Neural progenitor cell (in vitro differentiated cells): ENCODE results near the gene MAP2K2. TPM values are rescaled to one million over a fixed set of nuclear protein-coding genes. Genes with fewer than 3 reads are reported as not detected.

Source experiments
- DNase-seq: peaks from one replicate; pipeline ENCODE4 v3.0.0-alpha.2; 2016; ENCODE audit warnings: low spot score
- H2AFZ ChIP-seq: fragments of 200-600 bp; sonication (generic); replicated peaks from 2 replicates; pipeline ENCODE4 v1.6.1; 2016; ENCODE audit warnings: antibody characterized with exemption
- H3F3A ChIP-seq: fragments of 200-600 bp; sonication (generic); 2 replicates; pipeline ENCODE4 v1.6.1; 2016; ENCODE audit warnings: antibody characterized with exemption, low read depth
- H3K27ac ChIP-seq: fragments of 200-600 bp; sonication (generic); 2 replicates; pipeline ENCODE4 v1.5.1; 2016; ENCODE audit warnings: mild to moderate bottlenecking
- H3K27me3 ChIP-seq: fragments of 200-600 bp; sonication (generic); 2 replicates; pipeline ENCODE4 v1.6.1; 2016; ENCODE audit warnings: mild to moderate bottlenecking, moderate library complexity
- H3K36me3 ChIP-seq: fragments of 200-600 bp; sonication (generic); 2 replicates; pipeline ENCODE4 v1.5.1; 2016
- H3K4me1 ChIP-seq: fragments of 200-600 bp; sonication (generic); 2 replicates; pipeline ENCODE4 v1.6.1; 2016; ENCODE audit warnings: mixed run types
- H3K4me2 ChIP-seq: fragments of 200-600 bp; sonication (generic); 2 replicates; pipeline ENCODE4 v1.6.1; 2016
- H3K4me3 ChIP-seq: fragments of 200-600 bp; sonication (generic); 2 replicates; pipeline ENCODE4 v1.5.1; 2016
- H3K79me2 ChIP-seq: fragments of 200-600 bp; sonication (generic); 2 replicates; pipeline ENCODE4 v1.6.1; 2016; ENCODE audit warnings: low read depth
- H3K9ac ChIP-seq: fragments of 200-600 bp; sonication (generic); 2 replicates; pipeline ENCODE4 v1.6.1; 2016
- H3K9me3 ChIP-seq: fragments of 200-600 bp; sonication (generic); 2 replicates; pipeline ENCODE4 v1.5.1; 2016; ENCODE audit warnings: low read depth
- H4K20me1 ChIP-seq: fragments of 200-600 bp; sonication (generic); 2 replicates; pipeline ENCODE4 v1.6.1; 2016; ENCODE audit warnings: low read depth
- H3K27ac Mint-ChIP-seq: 3 replicates; pipeline ENCODE4 v1.8.0; 2021; ENCODE audit warnings: mixed read lengths
- H3K27me3 Mint-ChIP-seq: 2 replicates; pipeline ENCODE4 v1.8.0; 2022; ENCODE audit warnings: low read depth, mild to moderate bottlenecking, inconsistent platforms, moderate library complexity, mixed read lengths; ENCODE audit not compliant: insufficient read depth
- H3K36me3 Mint-ChIP-seq: 3 replicates; pipeline ENCODE4 v1.8.0; 2021; ENCODE audit warnings: mixed read lengths
- H3K4me1 Mint-ChIP-seq: 3 replicates; pipeline ENCODE4 v1.8.0; 2021; ENCODE audit warnings: mixed read lengths
- H3K4me3 Mint-ChIP-seq: 3 replicates; pipeline ENCODE4 v1.8.0; 2021; ENCODE audit warnings: mild to moderate bottlenecking, moderate library complexity, mixed read lengths
- H3K9me3 Mint-ChIP-seq: 3 replicates; pipeline ENCODE4 v1.8.0; 2020; ENCODE audit warnings: mixed read lengths
- CTCF ChIP-seq: fragments of 200-600 bp; sonication (generic); IDR thresholded peaks from 2 replicates; pipeline ENCODE4 v1.5.1; 2017; ENCODE audit warnings: antibody characterized with exemption, mild to moderate bottlenecking
- EZH2 ChIP-seq: fragments of 200-600 bp; sonication (generic); IDR thresholded peaks from 2 replicates; pipeline ENCODE4 v1.6.1; 2017; ENCODE audit warnings: antibody characterized with exemption, mild to moderate bottlenecking, moderate library complexity
- EZH2phosphoT487 ChIP-seq: fragments of 200-600 bp; sonication (generic); IDR thresholded peaks from 2 replicates; pipeline ENCODE4 v1.6.1; 2017; ENCODE audit warnings: antibody characterized with exemption
- total RNA-seq: library from RNA; depleted of rRNA; stranded (reverse); fragments of >200 nt; gene quantifications from 2 replicates; pipeline ENCODE4 v1.2.3, GENCODE V29; 2015; ENCODE audit warnings: low replicate concordance

The MAP2K2 gene
- total RNA-seq, 1 donor from 2014 or later: 69.7 TPM

DNA sequence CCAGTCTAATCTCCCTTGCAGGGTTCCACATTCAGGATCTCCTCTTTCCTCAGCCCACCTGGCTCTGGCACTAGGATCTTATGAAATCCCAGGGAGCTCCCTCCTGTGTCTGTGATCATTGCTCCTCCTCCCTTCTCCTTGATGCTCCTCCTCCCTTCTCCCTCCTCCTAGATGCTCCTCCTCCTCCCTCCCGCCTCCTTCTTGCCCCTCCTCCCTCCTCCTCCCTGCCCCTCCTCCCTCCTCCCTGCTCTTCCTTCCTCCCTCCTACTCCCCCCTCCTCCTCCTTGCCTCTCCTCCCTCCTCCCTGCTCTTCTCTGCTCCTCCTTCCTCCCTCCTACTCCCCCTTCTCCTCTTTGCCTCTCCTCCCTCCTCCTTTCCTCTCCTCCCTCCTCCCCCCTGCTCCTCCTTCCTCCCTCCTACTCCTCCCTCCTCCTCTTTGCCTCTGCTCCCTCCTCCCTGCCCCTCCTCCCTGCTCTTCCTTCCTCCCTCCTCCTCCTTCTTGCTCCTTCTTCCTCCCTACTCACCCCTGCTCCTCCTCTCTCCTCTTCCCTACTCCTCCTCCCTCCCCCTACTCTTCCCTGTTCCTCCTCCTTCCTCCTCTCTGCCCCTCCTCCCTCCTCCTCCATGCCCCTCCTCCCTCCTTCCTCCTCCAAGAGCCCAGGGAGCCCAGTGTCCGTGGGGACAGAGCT, 42.3 kb downstream of the MAP2K2 start:
- H3K27ac Mint-ChIP-seq: no peak overlapping the region
- no peak overlapping the region for H2AFZ ChIP-seq
- H3K4me1 Mint-ChIP-seq: no peaks in the 10 kb centered on the region
- no peak overlapping the region for H3K4me3 Mint-ChIP-seq
- H3K4me2 ChIP-seq: no peak overlapping the region
- no peak overlapping the region for H3K27ac ChIP-seq
- H3K27me3 Mint-ChIP-seq: peaks cover 7% of the 10 kb centered on the region
- H3K9ac ChIP-seq: no peak overlapping the region
- no peak overlapping the region for H3K4me3 ChIP-seq
- H3K36me3 ChIP-seq: no peaks in the 10 kb centered on the region
- no peak for DNase-seq
- no peaks in the 10 kb centered on the region for H3F3A ChIP-seq
- TF ChIP-seq EZH2: no peak
- TF ChIP-seq CTCF: no peak
- no peak for TF ChIP-seq EZH2phosphoT487
- H3K79me2 ChIP-seq: no peaks in the 10 kb centered on the region
- no peaks in the 10 kb centered on the region for H3K9me3 Mint-ChIP-seq
- no peaks in the 10 kb centered on the region for H3K27me3 ChIP-seq
- no peaks in the 10 kb centered on the region for H4K20me1 ChIP-seq
- no peaks in the 10 kb centered on the region for H3K36me3 Mint-ChIP-seq
- no peaks in the 10 kb centered on the region for H3K9me3 ChIP-seq
- no peaks in the 10 kb centered on the region for H3K4me1 ChIP-seq

DNA sequence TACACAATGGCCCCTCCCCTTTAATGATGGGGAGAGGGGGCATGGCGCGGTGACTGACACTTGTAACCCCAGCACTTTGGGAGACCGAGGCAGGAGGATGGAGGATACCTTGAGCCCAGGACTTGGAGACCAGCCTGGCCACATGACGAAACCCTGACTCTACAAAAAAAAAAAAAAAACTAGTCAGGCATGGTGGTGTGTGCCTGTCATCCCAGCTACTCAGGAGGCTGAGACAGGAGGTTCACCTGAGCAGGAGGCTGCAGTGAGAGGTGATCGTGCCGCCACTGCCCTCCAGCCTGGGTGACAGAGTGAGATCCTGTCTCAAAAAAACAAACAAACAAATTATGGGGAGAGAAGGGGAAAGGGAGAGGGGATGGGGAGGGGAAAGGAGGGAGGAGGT, 43.4 kb downstream of the MAP2K2 start:
- H3K9ac ChIP-seq: no peak overlapping the region
- Mint-ChIP-seq H3K27me3 (peaks cover 9% of the 10 kb centered on the region), H3K4me1 (no peaks in the 10 kb centered on the region), H3K9me3 (no peaks in the 10 kb centered on the region), H3K27ac (no peak overlapping the region), H3K36me3 (no peaks in the 10 kb centered on the region), H3K4me3 (no peak overlapping the region)
- H3K79me2 ChIP-seq: no peaks in the 10 kb centered on the region
- no peak overlapping the region for H2AFZ ChIP-seq
- H3K27ac ChIP-seq: no peak overlapping the region
- TF ChIP-seq EZH2 (no peak), EZH2phosphoT487 (no peak), CTCF (no peak)
- no peaks in the 10 kb centered on the region for H3K9me3 ChIP-seq
- H3K4me2 ChIP-seq: no peak overlapping the region
- H3K27me3 ChIP-seq: no peaks in the 10 kb centered on the region
- H3K4me1 ChIP-seq: no peaks in the 10 kb centered on the region
- no peaks in the 10 kb centered on the region for H4K20me1 ChIP-seq
- no peaks in the 10 kb centered on the region for H3F3A ChIP-seq
- H3K36me3 ChIP-seq: no peaks in the 10 kb centered on the region
- H3K4me3 ChIP-seq: no peak overlapping the region
- no peak for DNase-seq

DNA sequence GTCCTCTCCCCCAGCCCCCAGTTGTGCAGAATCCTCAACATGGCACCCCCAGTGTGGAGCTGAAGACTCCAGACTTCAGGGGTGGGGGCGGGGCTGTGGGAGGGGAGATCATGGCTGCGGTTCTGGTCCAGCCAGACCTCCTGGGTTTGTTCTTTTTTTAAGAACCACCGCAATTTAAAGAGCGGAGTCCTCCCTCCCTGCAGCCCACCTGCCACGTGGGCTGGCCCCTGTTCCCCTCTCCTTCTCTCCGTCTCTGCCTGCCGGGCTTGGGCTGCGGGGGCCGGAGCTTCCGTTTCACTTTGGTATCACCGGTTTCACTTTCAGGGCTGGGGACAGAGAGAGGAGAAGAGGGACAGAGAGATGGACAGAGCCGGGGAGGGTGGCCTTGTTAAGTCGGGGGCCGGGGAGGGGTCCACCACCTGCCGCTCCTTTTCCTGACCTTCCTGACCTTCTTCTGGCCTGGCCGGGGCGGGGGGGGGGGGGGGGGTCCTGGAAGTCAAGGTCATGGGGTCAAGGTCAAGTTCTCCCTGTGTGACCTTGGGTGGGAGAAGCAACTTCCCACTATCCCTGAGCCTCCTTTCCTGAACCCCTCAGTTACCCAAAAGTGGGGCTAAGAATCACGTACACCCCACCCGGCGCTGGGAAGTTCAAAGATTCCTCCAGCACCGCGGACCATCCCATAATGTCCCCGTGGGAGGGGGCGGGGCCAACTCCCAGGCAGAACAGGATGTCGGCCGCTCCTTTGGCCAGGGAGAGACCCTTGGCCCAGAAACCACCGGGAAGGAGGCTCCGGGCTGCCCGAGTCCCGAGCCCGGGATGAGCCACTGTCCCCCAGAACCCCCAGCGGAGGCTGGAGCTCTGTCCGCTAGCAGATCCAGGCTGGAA, 45.9 kb downstream of the MAP2K2 start:
- Histone ChIP-seq H3F3A (no peaks in the 10 kb centered on the region), H3K9ac (no peak overlapping the region), H3K27me3 (no peaks in the 10 kb centered on the region), H2AFZ (no peak overlapping the region), H4K20me1 (no peaks in the 10 kb centered on the region), H3K4me2 (no peak overlapping the region), H3K79me2 (no peaks in the 10 kb centered on the region), H3K27ac (no peak overlapping the region), H3K4me1 (no peaks in the 10 kb centered on the region), H3K9me3 (no peaks in the 10 kb centered on the region), H3K36me3 (no peaks in the 10 kb centered on the region), H3K4me3 (no peak overlapping the region)
- Mint-ChIP-seq H3K27me3 (peaks cover 11% of the 10 kb centered on the region), H3K27ac (no peak overlapping the region), H3K36me3 (no peaks in the 10 kb centered on the region), H3K4me1 (peaks cover 3% of the 10 kb centered on the region), H3K9me3 (no peaks in the 10 kb centered on the region), H3K4me3 (no peak overlapping the region)
- TF ChIP-seq EZH2: no peak
- no peak for TF ChIP-seq EZH2phosphoT487
- TF ChIP-seq CTCF: no peak
- DNase-seq: no peak
